ENCODE measurements around the gene AVEN. TPM values are rescaled to one million over a fixed set of nuclear protein-coding genes. Genes with fewer than 3 reads are reported as not detected.

Gene AVEN
- total and polyA plus RNA-seq, 12 donors: 10.2 to 33.9 (median 20.0) TPM

DNA sequence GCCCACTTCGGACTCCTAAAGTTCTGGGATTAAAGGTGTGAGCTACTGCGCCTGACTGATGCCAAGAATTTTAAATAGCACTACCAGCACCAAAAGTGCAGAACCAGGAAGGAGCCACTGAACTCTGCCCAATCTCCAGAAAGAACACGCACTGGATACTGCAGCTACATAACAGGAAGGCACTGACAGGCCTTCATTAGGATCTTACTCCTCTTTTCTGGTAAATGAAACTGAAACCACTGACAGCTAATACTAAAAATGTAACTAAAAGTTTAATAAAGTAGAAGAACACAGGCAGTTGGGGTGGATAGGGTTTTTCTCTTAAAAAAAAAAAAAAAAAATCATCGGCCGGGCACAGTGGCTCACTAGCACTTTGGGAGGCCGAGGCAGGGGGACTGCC lies 144.8 kb downstream of the AVEN start:
- Histone ChIP-seq H3K36me3 (no peaks in the 10 kb centered on the region), H3K27ac (no peak overlapping the region), H3K9me3 (no peaks in the 10 kb centered on the region), H3K4me3 (no peak overlapping the region), H3K4me1 (peaks cover 0 to 4% (median 0%) of the 10 kb centered on the region in 9 donors), H3K27me3 (no peaks in the 10 kb centered on the region)
- DNase-seq: no peak
- no peak for ATAC-seq
- intact Hi-C loops (cut with DNase I): no loop called here
- TF ChIP-seq, protein P1, sequence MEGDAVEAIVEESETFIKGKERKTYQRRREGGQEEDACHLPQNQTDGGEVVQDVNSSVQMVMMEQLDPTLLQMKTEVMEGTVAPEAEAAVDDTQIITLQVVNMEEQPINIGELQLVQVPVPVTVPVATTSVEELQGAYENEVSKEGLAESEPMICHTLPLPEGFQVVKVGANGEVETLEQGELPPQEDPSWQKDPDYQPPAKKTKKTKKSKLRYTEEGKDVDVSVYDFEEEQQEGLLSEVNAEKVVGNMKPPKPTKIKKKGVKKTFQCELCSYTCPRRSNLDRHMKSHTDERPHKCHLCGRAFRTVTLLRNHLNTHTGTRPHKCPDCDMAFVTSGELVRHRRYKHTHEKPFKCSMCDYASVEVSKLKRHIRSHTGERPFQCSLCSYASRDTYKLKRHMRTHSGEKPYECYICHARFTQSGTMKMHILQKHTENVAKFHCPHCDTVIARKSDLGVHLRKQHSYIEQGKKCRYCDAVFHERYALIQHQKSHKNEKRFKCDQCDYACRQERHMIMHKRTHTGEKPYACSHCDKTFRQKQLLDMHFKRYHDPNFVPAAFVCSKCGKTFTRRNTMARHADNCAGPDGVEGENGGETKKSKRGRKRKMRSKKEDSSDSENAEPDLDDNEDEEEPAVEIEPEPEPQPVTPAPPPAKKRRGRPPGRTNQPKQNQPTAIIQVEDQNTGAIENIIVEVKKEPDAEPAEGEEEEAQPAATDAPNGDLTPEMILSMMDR (IDR thresholded peaks at IDR 0.05): no peak
- WGBS, 2 donors: 88 to 91% methylated on average over 6 of the region's 6 CpGs

DNA sequence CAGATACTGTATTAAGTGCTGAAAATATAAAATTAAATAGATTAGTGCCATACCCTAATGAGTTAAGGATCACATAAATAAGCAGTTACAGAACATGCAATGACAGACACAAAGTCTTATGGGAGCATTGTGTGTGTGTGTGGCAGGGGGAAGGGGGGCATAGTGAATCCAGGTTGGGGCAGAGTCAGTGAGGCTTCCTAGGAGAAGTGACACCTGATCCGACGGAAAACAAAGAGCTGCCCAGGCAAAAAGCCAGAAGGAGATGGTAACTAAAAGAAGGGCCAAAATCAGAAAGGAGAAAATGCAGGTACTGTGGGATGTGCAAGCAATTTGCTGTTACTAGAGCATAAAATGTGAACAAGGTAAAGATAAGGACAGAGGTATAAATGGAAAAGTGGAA lies 150.8 kb downstream of the AVEN start:
- Histone ChIP-seq H3K27me3 (no peaks in the 10 kb centered on the region), H3K36me3 (no peaks in the 10 kb centered on the region), H3K27ac (no peak overlapping the region), H3K4me1 (no peaks in the 10 kb centered on the region), H3K4me3 (no peak overlapping the region), H3K9me3 (peaks cover 0 to 16% (median 0%) of the 10 kb centered on the region in 11 donors)
- TF ChIP-seq, protein P1 (IDR thresholded peaks at IDR 0.05): no peak
- DNase-seq: no peak
- intact Hi-C loops (cut with DNase I): no loop called here
- ATAC-seq: no peak
- WGBS, 2 donors: 64 to 68% methylated on average over 2 of the region's 2 CpGs

DNA sequence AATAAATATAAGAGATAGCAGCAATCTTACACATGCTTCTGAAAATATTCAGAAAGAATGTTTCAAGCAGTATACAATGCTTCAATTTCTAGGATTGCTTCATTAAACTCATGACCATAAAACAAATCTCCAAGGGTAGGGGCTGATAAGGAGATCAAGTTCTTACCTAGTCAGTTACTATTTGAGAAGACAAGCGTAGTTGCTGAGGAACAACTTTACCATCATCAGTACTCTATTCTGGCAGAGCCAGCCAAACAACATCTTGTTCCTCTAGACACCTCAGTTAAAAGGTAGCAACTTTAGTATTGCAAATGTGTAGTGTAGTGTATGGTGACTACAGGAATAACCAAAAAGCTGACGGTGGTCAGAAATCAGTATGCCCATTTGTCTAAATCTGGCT lies 156.1 kb downstream of the AVEN start:
- TF ChIP-seq, protein P1 (IDR thresholded peaks at IDR 0.05): no peak
- WGBS, 2 donors: 95 to 97% methylated on average over 2 of the region's 2 CpGs
- no peaks in the 10 kb centered on the region for H3K27me3 ChIP-seq

DNA sequence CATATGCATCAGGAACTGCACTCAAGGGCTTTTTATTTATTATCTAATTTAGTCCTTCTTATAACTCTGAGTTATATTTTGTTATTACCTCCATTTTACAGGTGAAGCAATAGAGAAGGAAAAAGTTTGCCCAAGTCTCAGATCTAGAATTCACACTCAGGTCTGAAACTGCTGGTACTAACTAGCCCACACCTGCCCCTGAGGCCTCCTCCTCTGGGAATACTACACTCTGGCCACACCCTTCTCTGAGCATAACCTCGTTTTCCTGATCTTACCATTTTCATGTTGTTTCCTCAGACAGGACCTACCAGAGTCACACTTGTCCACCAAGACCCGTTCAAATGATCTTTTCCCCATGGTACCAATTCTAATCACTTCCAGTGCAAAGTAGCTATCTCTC lies 164.8 kb downstream of the AVEN start:
- no peaks in the 10 kb centered on the region for H3K36me3 ChIP-seq
- H3K4me1 ChIP-seq: peaks cover 0 to 4% (median 0%) of the 10 kb centered on the region in 9 donors
- DNase-seq: no peak
- H3K4me3 ChIP-seq: no peak overlapping the region
- intact Hi-C loops (cut with DNase I): no loop called here
- ATAC-seq: no peak
- no peak overlapping the region for H3K27ac ChIP-seq
- no peaks in the 10 kb centered on the region for H3K9me3 ChIP-seq
- 81 to 90% methylated on average over 2 of the region's 2 CpGs for WGBS, 2 donors
- TF ChIP-seq, protein P1 (IDR thresholded peaks at IDR 0.05): no peak
- no peaks in the 10 kb centered on the region for H3K27me3 ChIP-seq

More for the DNA sequence above, 156.1 kb downstream of the AVEN start:
- Histone ChIP-seq H3K9me3 (peaks cover 0 to 16% (median 0%) of the 10 kb centered on the region in 11 donors), H3K4me1 (no peaks in the 10 kb centered on the region), H3K4me3 (no peak overlapping the region), H3K36me3 (no peaks in the 10 kb centered on the region), H3K27ac (no peak overlapping the region)
- intact Hi-C loops (cut with DNase I): no loop called here
- DNase-seq (no peak), ATAC-seq (no peak)
